BLaER1 (cell line): ENCODE results near the gene IL32.
"Not testable (repeated sequence)": the region's sequence is repeated elsewhere in the genome, so short reads cannot be mapped to it uniquely, and the experiment has no call there.

Source experiments
- H3K27ac ChIP-seq: shearing (Covaris generic); formaldehyde crosslinking; 2 replicates; pipeline ENCODE4 v1.8.1; 2022
- H3K27me3 ChIP-seq: shearing (Covaris generic); formaldehyde crosslinking; 2 replicates; pipeline ENCODE4 v1.8.1; 2022
- H3K36me3 ChIP-seq: shearing (Covaris generic); formaldehyde crosslinking; 2 replicates; pipeline ENCODE4 v1.8.1; 2022
- H3K4me1 ChIP-seq: shearing (Covaris generic); formaldehyde crosslinking; 2 replicates; pipeline ENCODE4 v1.8.1; 2022
- H3K4me2 ChIP-seq: shearing (Covaris generic); formaldehyde crosslinking; 2 replicates; pipeline ENCODE4 v1.8.1; 2022
- H3K4me3 ChIP-seq: shearing (Covaris generic); formaldehyde crosslinking; 2 replicates; pipeline ENCODE4 v1.8.1; 2022
- H3K9ac ChIP-seq: shearing (Covaris generic); formaldehyde crosslinking; 2 replicates; pipeline ENCODE4 v1.8.1; 2022
- H3K9me3 ChIP-seq: shearing (Covaris generic); formaldehyde crosslinking; 2 replicates; pipeline ENCODE4 v1.8.1; 2022
- H4K20me1 ChIP-seq: shearing (Covaris generic); formaldehyde crosslinking; 2 replicates; pipeline ENCODE4 v1.8.1; 2022
- Cebpa-rat ChIP-seq: shearing (Covaris generic); IDR thresholded peaks from 2 replicates; pipeline ENCODE4 v1.8.1; 2022

IL32 gene

DNA sequence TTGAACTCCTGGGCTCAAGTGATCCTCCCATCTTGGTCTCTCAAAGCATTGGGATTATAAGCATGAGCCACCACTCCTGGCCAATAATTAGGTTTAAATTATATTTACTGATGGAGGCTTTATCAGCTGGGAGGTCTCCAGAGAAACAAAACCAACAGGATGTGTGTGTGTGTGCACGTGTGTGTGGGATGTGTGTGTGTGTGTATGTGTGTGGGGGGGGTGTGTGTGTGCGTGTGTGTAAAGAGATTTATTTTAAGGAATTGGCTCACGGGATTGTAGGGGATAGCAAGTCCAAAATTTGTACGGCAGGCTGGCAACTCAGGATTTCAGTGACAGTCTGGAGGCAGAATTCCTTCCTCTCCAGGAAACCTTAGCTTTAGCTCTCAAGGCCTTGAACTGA is 14.4 kb upstream of the IL32 start:
- H3K4me2 ChIP-seq = peak overlapping the region; percentile 75
- no peak overlapping the region for H3K9ac ChIP-seq
- peaks cover 65% of the 10 kb centered on the region for H3K4me1 ChIP-seq
- no peak for TF ChIP-seq Cebpa-rat
- no peak overlapping the region for H3K27ac ChIP-seq
- no peak overlapping the region for H3K4me3 ChIP-seq
- peaks cover 6% of the 10 kb centered on the region; the same call in 1 of the 2 replicates for H3K36me3 ChIP-seq
- H3K27me3 ChIP-seq = peaks cover 44% of the 10 kb centered on the region
- H3K9me3 ChIP-seq = no peaks in the 10 kb centered on the region
- H4K20me1 ChIP-seq = peaks cover 47% of the 10 kb centered on the region

DNA sequence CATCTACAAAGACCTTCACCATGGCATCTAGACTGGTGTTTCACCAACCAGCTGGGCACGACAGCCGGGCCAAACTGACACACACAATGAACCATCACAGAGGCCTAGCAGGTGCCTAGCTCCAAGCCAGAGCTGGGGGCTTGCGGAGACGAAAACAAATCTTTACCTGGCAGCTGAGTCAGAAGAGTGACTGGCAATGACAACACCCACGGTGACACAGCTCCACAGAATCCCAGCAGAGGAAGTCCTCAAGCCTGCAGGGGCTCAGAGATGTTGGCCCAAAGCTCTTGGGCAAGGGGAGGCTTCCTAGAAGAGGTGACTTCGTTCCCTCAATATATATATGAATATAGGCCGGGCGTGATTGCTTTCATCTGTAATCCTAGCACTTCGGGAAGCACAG is 13.9 kb upstream of the IL32 start:
- peaks cover 65% of the 10 kb centered on the region for H3K4me1 ChIP-seq
- H4K20me1 ChIP-seq = peaks cover 42% of the 10 kb centered on the region
- peaks cover 39% of the 10 kb centered on the region for H3K27me3 ChIP-seq
- no peaks in the 10 kb centered on the region for H3K9me3 ChIP-seq
- H3K27ac ChIP-seq = no peak overlapping the region
- H3K4me3 ChIP-seq = no peak overlapping the region
- H3K4me2 ChIP-seq = peak overlapping the region; percentile 75
- TF ChIP-seq Cebpa-rat = no peak
- peaks cover 6% of the 10 kb centered on the region; the same call in 1 of the 2 replicates for H3K36me3 ChIP-seq
- no peak overlapping the region for H3K9ac ChIP-seq

DNA sequence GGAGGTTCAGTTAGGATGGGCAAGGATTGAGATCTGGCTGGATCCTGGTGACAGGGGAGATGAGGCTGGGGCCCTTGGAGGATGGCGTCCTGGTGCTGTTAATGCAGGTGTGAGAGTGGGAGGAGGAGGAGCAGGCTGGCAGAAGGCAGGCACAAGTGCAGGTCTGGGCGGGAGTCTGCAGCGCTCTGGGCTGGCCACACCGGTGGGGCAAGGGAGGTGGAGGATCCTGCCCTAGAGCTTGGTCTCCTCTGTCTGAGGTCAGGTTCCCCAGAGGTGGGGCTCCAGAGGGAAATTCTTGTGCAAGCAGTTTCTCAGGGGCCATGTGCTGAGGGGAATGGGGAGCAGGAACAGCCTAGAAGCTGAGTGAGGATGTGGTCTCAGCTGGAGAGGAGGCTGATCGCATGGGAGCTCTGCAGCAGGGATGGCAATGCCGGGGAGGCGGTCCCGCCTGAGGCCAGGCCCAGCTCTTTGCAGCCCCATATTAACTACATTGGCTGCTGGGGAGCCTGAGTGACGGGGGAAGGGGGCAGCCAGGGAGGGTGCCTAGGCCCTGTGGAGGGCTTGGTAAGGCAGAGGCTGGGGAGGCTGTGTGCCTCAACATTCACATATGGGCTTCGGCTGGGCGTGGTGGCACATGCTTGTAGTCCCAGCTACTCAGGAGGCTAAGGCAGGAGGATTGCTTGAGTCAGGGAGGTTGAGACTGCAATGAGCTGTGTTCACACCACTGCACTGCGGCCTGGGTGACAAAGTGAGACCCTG is 12.7 kb upstream of the IL32 start:
- peaks cover 72% of the 10 kb centered on the region for H3K4me1 ChIP-seq
- not testable (repeated sequence) for H3K27ac ChIP-seq, H3K9ac ChIP-seq, H3K9me3 ChIP-seq, H3K4me2 ChIP-seq, H3K36me3 ChIP-seq, H3K4me3 ChIP-seq
- H4K20me1 ChIP-seq = peaks cover 42% of the 10 kb centered on the region
- peaks cover 27% of the 10 kb centered on the region for H3K27me3 ChIP-seq

DNA sequence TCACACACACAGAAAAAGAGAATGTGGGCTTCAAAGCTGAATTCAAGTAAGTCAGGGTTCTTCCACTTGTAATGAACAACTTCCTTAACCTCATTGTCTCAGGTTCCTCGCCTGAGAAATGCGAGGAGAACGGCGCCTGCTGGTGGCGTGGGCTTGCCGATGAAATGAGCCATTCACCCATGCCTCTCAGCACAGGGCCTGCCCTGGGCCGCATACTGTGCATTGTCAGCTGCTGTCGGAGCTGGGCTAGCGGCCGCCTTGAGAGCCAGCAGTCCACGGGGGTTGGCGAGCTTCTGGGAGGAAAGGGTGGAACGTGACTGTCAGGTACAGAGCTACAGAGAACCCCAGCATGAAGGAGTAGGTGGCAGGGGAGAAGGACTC is 12.1 kb upstream of the IL32 start:
- H3K4me1 ChIP-seq = peaks cover 78% of the 10 kb centered on the region
- not testable (repeated sequence) for H3K9ac ChIP-seq, H3K4me3 ChIP-seq, H3K9me3 ChIP-seq, H3K36me3 ChIP-seq, H3K4me2 ChIP-seq, H3K27ac ChIP-seq
- H3K27me3 ChIP-seq = peaks cover 21% of the 10 kb centered on the region
- H4K20me1 ChIP-seq = peaks cover 42% of the 10 kb centered on the region

DNA sequence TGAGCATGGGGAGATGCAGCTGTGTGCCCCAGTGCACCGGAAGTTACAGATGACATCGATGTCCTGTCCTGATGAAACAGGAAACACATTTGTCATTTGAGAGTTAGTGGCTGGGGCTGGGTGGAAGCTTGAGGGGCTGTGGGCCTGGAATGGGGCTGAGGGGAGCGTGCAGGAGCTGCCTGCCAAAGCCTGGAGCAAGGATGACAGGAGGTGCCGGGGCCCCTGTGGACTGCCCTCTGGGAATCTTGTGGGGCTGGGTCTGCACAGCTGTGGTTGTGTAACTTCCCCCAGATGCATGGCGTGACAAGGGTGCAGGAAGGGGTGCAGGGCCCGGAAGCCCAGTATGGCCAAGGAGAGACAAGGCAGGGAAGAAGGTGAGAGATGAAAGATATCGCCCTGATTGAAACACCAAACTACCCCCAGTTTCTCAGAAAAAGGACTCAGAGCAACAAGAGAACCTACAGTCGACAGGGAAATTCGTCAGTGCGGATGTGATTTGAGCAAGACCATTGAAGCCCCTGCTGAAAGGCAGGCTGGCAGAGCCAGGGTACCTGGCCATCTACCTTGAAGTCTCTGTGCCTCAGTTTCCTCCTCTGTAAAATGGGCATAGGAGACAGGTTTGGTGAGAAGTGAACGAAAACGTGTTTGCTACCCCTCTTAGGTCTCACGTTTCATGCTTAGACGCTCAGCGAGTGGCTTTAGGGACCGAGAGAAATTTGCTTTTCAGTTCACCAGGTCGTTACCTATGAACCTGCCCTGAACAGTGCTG is 10.3 kb upstream of the IL32 start:
- no peaks in the 10 kb centered on the region for H3K9me3 ChIP-seq
- peaks cover 29% of the 10 kb centered on the region for H4K20me1 ChIP-seq
- peak; percentile 74; the same call in 1 of the 2 replicates for TF ChIP-seq Cebpa-rat
- H3K36me3 ChIP-seq = peaks cover 9% of the 10 kb centered on the region
- H3K27me3 ChIP-seq = peaks cover 3% of the 10 kb centered on the region
- H3K27ac ChIP-seq = peak overlapping the region; percentile 77
- H3K4me1 ChIP-seq = peaks cover 82% of the 10 kb centered on the region
- H3K4me3 ChIP-seq = peak overlapping the region; percentile 9; the same call in 1 of the 2 replicates
- H3K9ac ChIP-seq = peak overlapping the region; percentile 50; the same call in 1 of the 2 replicates
- H3K4me2 ChIP-seq = peak overlapping the region; percentile 99

DNA sequence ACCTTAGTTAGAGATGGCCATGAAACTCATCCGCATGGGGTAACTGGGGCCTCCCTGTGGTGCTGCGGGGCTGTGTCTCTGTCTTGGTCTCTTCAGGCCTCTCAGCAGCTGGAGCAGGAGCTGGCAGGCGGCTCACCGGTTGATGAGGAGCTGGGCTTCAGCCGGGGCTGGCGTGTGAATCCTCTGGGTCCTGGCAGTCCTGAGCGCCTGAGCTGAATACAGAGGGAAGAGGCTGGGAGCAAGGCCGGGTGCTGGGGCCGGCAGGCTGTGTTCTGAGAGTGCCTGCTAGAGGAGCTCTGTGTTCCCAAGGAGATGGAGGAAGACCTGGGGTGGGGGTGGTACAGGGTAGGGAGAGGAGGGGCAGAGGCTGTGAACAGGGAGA is 9.7 kb upstream of the IL32 start:
- not testable (repeated sequence) for H3K27me3 ChIP-seq, H3K9me3 ChIP-seq
- peak overlapping the region; percentile 99 for H3K4me2 ChIP-seq

DNA sequence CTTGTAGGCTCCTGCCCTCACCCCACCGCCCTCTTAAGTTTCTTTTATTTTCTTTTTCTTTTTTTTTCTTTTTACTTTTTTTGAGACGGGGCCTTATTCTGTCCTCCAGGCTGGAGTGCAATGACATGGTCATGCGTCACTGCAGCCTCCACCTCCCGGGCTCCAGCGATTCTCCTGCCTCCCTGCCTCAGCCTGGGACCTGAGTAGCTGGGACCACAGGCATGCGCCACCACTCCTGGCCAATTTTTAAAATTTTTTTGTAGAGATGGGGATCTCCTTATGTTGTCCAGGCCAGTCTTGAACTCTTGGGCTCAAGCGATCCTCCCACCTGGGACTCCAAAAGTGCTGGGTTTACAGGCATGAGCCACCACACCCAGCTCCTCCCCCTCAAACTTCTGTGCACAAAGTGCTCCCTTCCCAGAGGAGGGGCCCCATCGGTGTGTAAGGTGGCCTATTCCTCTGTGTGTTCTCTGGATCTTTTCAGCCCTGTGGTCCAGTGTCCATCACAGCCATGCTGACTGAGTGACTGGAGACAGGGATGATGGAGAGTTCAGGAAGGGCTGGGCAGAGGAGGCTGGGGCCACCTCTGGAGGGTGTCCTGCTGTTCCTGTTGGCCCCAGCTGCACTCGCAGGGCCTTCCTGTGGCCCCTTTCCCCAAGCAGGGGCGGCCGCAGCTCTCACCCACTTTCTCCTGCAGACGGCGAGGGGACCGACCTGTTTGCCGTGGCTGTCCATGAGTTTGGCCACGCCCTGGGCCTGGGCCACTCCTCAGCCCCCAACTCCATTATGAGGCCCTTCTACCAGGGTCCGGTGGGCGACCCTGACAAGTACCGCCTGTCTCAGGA is 8.9 kb upstream of the IL32 start:
- peaks cover 9% of the 10 kb centered on the region for H3K36me3 ChIP-seq
- peak overlapping the region; percentile 25; the same call in 1 of the 2 replicates for H3K9ac ChIP-seq
- H3K9me3 ChIP-seq = no peaks in the 10 kb centered on the region
- no peaks in the 10 kb centered on the region for H3K27me3 ChIP-seq
- no peak for TF ChIP-seq Cebpa-rat
- 0 out of 2 replicates have a peak overlapping the region, but pooled peaks have one; percentile 41 for H3K27ac ChIP-seq
- no peak overlapping the region for H3K4me3 ChIP-seq
- peak overlapping the region; percentile 99 for H3K4me2 ChIP-seq
- H3K4me1 ChIP-seq = peaks cover 71% of the 10 kb centered on the region
- peaks cover 29% of the 10 kb centered on the region; the same call in 1 of the 2 replicates for H4K20me1 ChIP-seq

More for the DNA sequence above, 9.7 kb upstream of the IL32 start:
- not testable (repeated sequence) for H3K36me3 ChIP-seq, H3K4me3 ChIP-seq
- Histone ChIP-seq H3K27ac (peak overlapping the region; percentile 77), H3K4me1 (peaks cover 79% of the 10 kb centered on the region), H4K20me1 (peaks cover 29% of the 10 kb centered on the region; the same call in 1 of the 2 replicates), H3K9ac (peak overlapping the region; percentile 50; the same call in 1 of the 2 replicates)

DNA sequence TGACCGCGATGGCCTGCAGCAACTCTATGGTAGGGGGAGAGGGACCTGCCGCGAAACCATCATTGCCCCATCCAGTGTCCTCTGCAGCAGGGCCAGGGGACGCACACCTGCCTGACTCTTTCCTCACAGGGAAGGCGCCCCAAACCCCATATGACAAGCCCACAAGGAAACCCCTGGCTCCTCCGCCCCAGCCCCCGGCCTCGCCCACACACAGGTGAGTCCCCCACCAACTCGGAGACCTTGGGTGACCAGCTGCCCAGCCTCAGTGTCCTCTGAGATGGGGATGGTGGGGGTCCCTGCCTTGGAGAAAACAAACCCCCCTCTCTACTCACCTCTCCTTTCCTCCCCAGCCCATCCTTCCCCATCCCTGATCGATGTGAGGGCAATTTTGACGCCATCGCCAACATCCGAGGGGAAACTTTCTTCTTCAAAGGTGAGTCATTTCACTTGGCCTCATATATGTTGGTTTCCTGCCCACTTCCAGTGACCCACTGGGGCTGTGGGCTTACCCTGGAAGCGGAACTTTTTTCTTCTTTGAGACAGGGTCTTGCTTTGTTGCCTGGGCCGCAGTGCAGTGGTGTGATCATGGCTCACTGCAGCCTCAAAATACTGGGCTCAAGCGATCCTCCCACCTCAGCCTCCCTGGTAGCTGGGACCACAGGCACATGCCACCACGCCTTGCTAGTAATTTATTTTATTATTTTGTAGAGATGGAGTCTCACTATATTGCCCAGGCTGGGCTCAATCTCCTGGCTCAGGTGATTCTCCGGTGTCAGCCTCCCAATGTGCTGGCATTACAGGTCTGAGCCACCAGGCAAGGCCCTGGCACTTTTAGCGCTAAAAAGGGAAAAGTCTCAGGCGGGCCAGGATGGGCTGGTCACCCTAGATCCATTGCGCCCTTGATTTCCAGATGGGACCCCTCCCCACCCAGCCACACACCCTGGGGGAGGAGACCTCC is 8.0 kb upstream of the IL32 start:
- Histone ChIP-seq H4K20me1 (peaks cover 29% of the 10 kb centered on the region; the same call in 1 of the 2 replicates), H3K36me3 (peaks cover 9% of the 10 kb centered on the region), H3K27me3 (no peaks in the 10 kb centered on the region), H3K27ac (0 out of 2 replicates have a peak overlapping the region, but pooled peaks have one; percentile 51), H3K4me1 (peaks cover 64% of the 10 kb centered on the region), H3K9ac (peak overlapping the region; percentile 94), H3K4me2 (peak overlapping the region; percentile 99), H3K9me3 (no peaks in the 10 kb centered on the region), H3K4me3 (peak overlapping the region; percentile 87)
- no peak for TF ChIP-seq Cebpa-rat
